Gastroesophageal sphincter (tissue), 3 donors: Measurements from ENCODE around the gene IFT122.

ENCODE experiments used
- EP300 ChIP-seq: sonication (generic); formaldehyde crosslinking; IDR thresholded peaks from one replicate; pipeline ENCODE4 v1.6.1; 2017; ENCODE audit warnings: antibody characterized with exemption, mild to moderate bottlenecking
- POLR2A ChIP-seq, 2 donors: fragments of 450-650 bp; IDR thresholded peaks; one replicate each; pipeline ENCODE4 v1.6.1; 2017; ENCODE audit warnings: antibody characterized with exemption in 2 of 2, mild to moderate bottlenecking in 2 of 2, moderate library complexity in 1 of 2
- POLR2AphosphoS5 ChIP-seq: sonication (generic); formaldehyde crosslinking; IDR thresholded peaks from one replicate; pipeline ENCODE4 v1.6.1; 2017; ENCODE audit warnings: antibody characterized with exemption
- TF ChIP-seq, protein P1 (sequence below), 4 experiments: fragments of 200-600 bp in 2 of 4; fragments of 450-650 bp in 2 of 4; sonication (generic) in 1 of 4; IDR thresholded peaks; one replicate each; pipeline ENCODE4 v1.5.1; 2017 to 2019; ENCODE audit warnings: antibody characterized with exemption in 4 of 4, mild to moderate bottlenecking in 2 of 4, moderate library complexity in 2 of 4

DNA sequence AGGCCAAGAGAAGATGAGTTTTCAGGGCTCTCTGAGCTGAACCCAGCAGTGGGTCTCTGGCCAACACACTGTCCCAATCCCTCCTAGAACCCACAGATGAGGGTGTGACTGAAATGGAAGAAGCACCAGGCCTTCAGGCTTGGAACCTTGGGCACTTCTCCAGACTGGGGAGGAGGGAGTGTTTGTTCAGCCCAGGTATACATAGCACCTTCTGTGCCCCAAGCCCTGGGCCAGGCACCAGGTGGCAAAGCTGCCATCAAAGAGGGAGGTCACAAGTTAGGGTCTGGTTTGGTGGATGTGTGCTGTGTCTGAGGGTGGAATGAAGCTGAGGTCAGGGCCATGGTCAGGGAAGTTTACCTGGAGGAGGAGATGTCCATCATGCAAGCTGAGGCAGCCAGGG, 72.6 kb downstream of the IFT122 start:
- TF ChIP-seq, protein P1, sequence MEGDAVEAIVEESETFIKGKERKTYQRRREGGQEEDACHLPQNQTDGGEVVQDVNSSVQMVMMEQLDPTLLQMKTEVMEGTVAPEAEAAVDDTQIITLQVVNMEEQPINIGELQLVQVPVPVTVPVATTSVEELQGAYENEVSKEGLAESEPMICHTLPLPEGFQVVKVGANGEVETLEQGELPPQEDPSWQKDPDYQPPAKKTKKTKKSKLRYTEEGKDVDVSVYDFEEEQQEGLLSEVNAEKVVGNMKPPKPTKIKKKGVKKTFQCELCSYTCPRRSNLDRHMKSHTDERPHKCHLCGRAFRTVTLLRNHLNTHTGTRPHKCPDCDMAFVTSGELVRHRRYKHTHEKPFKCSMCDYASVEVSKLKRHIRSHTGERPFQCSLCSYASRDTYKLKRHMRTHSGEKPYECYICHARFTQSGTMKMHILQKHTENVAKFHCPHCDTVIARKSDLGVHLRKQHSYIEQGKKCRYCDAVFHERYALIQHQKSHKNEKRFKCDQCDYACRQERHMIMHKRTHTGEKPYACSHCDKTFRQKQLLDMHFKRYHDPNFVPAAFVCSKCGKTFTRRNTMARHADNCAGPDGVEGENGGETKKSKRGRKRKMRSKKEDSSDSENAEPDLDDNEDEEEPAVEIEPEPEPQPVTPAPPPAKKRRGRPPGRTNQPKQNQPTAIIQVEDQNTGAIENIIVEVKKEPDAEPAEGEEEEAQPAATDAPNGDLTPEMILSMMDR (IDR thresholded peaks at IDR 0.05): no peak
- TF ChIP-seq POLR2A (IDR thresholded peaks at IDR 0.05) (no peak), EP300 (no peak), POLR2AphosphoS5 (no peak)
